Measurements from ENCODE around the gene ANXA2R.
"Not testable (repeated sequence)": the region's sequence is repeated elsewhere in the genome, so short reads cannot be mapped to it uniquely, and the experiment has no call there.

Gene ANXA2R

GRCh38 chr5:43040287-43041098 lies at the start of gene ANXA2R:
Gene ANXA2R, minus strand, starts transcription at chr5:43040319. Its CDS starts 273 bp downstream, at chr5:43040046.
- DNase-seq = peak; percentile 96

- DNase-seq = not testable (repeated sequence)
Measured at GRCh38 chr5:43086118-43086908, 46.2 kb upstream of the ANXA2R start.

GRCh38 chr5:43085453-43085852 lies 45.3 kb upstream of the ANXA2R start:
- no peak for DNase-seq

GRCh38 chr5:43084468-43084867 lies 44.3 kb upstream of the ANXA2R start:
- not testable (repeated sequence) for DNase-seq

- not testable (repeated sequence) for DNase-seq
Measured at GRCh38 chr5:43081345-43081744, 41.2 kb upstream of the ANXA2R start.

- DNase-seq = no peak
Measured at GRCh38 chr5:43078956-43079355, 38.8 kb upstream of the ANXA2R start.

GRCh38 chr5:43077446-43078191 lies 37.5 kb upstream of the ANXA2R start:
- not testable (repeated sequence) for DNase-seq

GRCh38 chr5:43075319-43076293 lies 35.5 kb upstream of the ANXA2R start:
- DNase-seq = no peak

- DNase-seq = no peak
Measured at GRCh38 chr5:43074987-43075318, 34.8 kb upstream of the ANXA2R start.

GRCh38 chr5:43073597-43074546 lies 33.8 kb upstream of the ANXA2R start:
- peak; percentile 24 for DNase-seq

- DNase-seq = not testable (repeated sequence)
Measured at GRCh38 chr5:43069401-43069720, 29.2 kb upstream of the ANXA2R start.

GRCh38 chr5:43068037-43068436 lies 27.9 kb upstream of the ANXA2R start:
- no peak for DNase-seq

- peak; percentile 71 for DNase-seq
Measured at GRCh38 chr5:43066799-43067741, 27.0 kb upstream of the ANXA2R start.

GRCh38 chr5:43065948-43066798 lies 26.1 kb upstream of the ANXA2R start:
- peak; percentile 49 for DNase-seq

GRCh38 chr5:43065387-43065947 lies 25.3 kb upstream of the ANXA2R start:
- DNase-seq = no peak

GRCh38 chr5:43063721-43064171 lies 23.6 kb upstream of the ANXA2R start:
- DNase-seq = no peak

- no peak for DNase-seq
Measured at GRCh38 chr5:43061352-43062075, 21.4 kb upstream of the ANXA2R start.

- DNase-seq = not testable (repeated sequence)
Measured at GRCh38 chr5:43060020-43060419, 19.9 kb upstream of the ANXA2R start.

All from NCI-H2081 treated with DMSO at 0.1 percent for 48 hours (cell line).